Activated naive CD8-positive, alpha-beta T cell treated with anti-CD3 and anti-CD28 coated beads, Interleukin-2, amount 10 ng/mL, durations not matched to agents 7 days and 5 days (primary cell): ENCODE results near the gene FTH1. TPM values are rescaled to one million over a fixed set of nuclear protein-coding genes. Genes with fewer than 3 reads are reported as not detected.
A peak's percentile ranks its signal among the peaks of the same experiment; 100 is the strongest.
"Not testable (repeated sequence)": the region's sequence is repeated elsewhere in the genome, so short reads cannot be mapped to it uniquely, and the experiment has no call there.

ENCODE experiments used
- ATAC-seq: fragments of 150-1000 bp; cut with Tn5 transposase; one replicate; pipeline ENCODE4 v1.10.0; 2021; ENCODE audit warnings: low read depth, moderate library complexity
- POLR2A ChIA-PET: fragments of 350-600 bp; sonication (Branson Sonifier 250); formaldehyde crosslinking; loops from one replicate; lab custom pipeline; 2021; ENCODE audit warnings: antibody characterized with exemption; lab: Charles Lee
- DNase-seq: peaks from one replicate; pipeline ENCODE4 v3.0.0; 2021
- H3K27ac Mint-ChIP-seq: one replicate; pipeline ENCODE4 v1.8.0; 2022; ENCODE audit warnings: mild to moderate bottlenecking, mixed read lengths
- H3K27me3 Mint-ChIP-seq: one replicate; pipeline ENCODE4 v1.8.0; 2022; ENCODE audit warnings: mild to moderate bottlenecking, moderate library complexity, mixed read lengths
- H3K36me3 Mint-ChIP-seq: one replicate; pipeline ENCODE4 v1.8.0; 2021; ENCODE audit warnings: mild to moderate bottlenecking, mixed read lengths
- H3K4me1 Mint-ChIP-seq: one replicate; pipeline ENCODE4 v1.8.0; 2021; ENCODE audit warnings: mixed read lengths
- H3K4me3 Mint-ChIP-seq: one replicate; pipeline ENCODE4 v1.8.0; 2022; ENCODE audit warnings: mild to moderate bottlenecking, moderate library complexity, mixed read lengths
- H3K9me3 Mint-ChIP-seq: one replicate; pipeline ENCODE4 v1.8.0; 2021; ENCODE audit warnings: mixed read lengths
- total RNA-seq, 2 experiments: library from RNA; stranded (reverse); gene quantifications; one replicate each; pipeline ENCODE4 v1.2.3, GENCODE V29; 2021

The FTH1 gene
- total RNA-seq = 100 to 1,000 TPM; 793 to 808 TPM

- peaks cover 34% of the 10 kb centered on the region for H3K36me3 Mint-ChIP-seq
- DNase-seq = peak; percentile 96
- H3K9me3 Mint-ChIP-seq = no peaks in the 10 kb centered on the region
- H3K27ac Mint-ChIP-seq = peak within 1 kb of the TSS; percentile 94
- peak within 1 kb of the TSS; percentile 93 for H3K4me3 Mint-ChIP-seq
- peaks cover 47% of the 10 kb centered on the region for H3K4me1 Mint-ChIP-seq
- POLR2A ChIA-PET = interaction anchor here (0.5 to 3.3 kb wide), 17 partner anchors 10 to 783 kb away, joined by 3 to 28 read pairs (median 6); partner anchors contain the start of genes FADS2 and INCENP
- no peaks in the 10 kb centered on the region for H3K27me3 Mint-ChIP-seq
- ATAC-seq = peak; percentile 71
These were observed at the start of gene FTH1 for GRCh38 chr11:61967116-61967923. TSS of gene FTH1 (minus strand) at chr11:61967634. CDS start at chr11:61967425, 209 bp downstream.

- POLR2A ChIA-PET = no interaction called here
These were observed 48.2 kb upstream of the FTH1 start for GRCh38 chr11:62015615-62016014.

GRCh38 chr11:62013537-62014476 lies 46.4 kb upstream of the FTH1 start:
- Mint-ChIP-seq H3K27ac (no peak overlapping the region), H3K9me3 (no peaks in the 10 kb centered on the region), H3K4me3 (no peak overlapping the region), H3K4me1 (peaks cover 8% of the 10 kb centered on the region), H3K36me3 (no peaks in the 10 kb centered on the region), H3K27me3 (peaks cover 2% of the 10 kb centered on the region)
- DNase-seq (no peak), ATAC-seq (no peak)
- POLR2A ChIA-PET = no interaction called here

More at GRCh38 chr11:62015615-62016014, 48.2 kb upstream of the FTH1 start:
- Mint-ChIP-seq H3K4me3 (no peak overlapping the region), H3K9me3 (peaks cover 4% of the 10 kb centered on the region), H3K27me3 (peaks cover 2% of the 10 kb centered on the region), H3K36me3 (no peaks in the 10 kb centered on the region), H3K4me1 (peaks cover 12% of the 10 kb centered on the region), H3K27ac (no peak overlapping the region)
- DNase-seq = no peak
- no peak for ATAC-seq

DNA sequence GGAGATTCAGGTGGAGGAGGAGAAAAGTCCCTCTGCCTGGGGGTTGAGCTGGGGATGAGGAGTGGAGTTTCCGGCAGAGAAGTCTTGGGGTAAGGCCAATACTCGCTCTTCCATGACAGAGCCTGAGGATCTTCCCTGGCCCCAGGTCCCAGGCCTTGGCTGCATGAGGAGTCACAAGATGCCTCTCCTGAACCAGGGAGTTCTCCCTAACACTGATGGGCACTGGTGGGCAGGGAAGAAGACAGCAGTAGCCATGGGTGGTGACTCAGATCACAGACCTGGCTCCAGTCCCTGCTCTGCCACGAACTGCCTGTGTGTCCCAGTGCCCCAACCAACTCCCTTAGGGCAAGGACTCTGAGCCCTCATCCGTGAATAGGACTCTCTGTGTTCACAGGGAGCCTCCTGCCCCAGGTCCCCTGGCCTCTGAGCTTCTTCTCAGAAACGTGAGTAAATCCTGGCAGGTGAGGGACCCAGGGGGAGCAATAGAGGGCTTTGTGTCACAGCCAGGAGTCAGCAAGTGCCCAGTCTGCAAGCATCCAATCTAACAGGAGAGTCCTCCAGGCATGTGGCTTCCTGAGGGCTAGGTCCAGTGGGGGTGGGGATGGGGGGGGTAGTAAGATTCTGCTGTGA lies 45.5 kb upstream of the FTH1 start:
- peaks cover 2% of the 10 kb centered on the region for H3K27me3 Mint-ChIP-seq
- no peak for DNase-seq
- no peak overlapping the region for H3K4me3 Mint-ChIP-seq
- H3K4me1 Mint-ChIP-seq = peaks cover 8% of the 10 kb centered on the region
- POLR2A ChIA-PET = no interaction called here
- no peak for ATAC-seq
- no peaks in the 10 kb centered on the region for H3K9me3 Mint-ChIP-seq
- H3K36me3 Mint-ChIP-seq = no peaks in the 10 kb centered on the region
- no peak overlapping the region for H3K27ac Mint-ChIP-seq

DNA sequence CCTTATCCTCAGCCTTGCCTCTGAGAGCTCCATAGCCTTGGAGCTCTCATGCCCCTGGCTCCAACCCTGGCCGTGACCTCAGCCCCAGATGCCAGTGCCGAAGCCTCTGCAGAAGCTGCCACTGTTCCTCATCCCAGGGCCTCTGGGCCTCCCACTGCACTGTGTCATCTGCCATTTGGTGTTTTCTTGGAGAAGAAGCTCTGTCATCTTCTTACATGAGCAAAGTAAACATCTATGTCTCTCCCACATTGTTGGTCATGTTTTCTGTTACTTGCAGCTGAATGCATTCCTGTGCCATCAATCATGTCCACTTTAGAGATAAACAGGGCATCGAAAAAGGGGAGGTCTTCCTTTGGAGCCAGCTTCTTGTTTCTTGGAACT lies 45.0 kb upstream of the FTH1 start:
- Mint-ChIP-seq H3K4me1 (peaks cover 8% of the 10 kb centered on the region), H3K27me3 (peaks cover 4% of the 10 kb centered on the region), H3K4me3 (no peak overlapping the region), H3K36me3 (no peaks in the 10 kb centered on the region), H3K27ac (no peak overlapping the region), H3K9me3 (no peaks in the 10 kb centered on the region)
- no peak for DNase-seq
- POLR2A ChIA-PET = no interaction called here
- no peak for ATAC-seq

GRCh38 chr11:62011881-62012280 lies 44.4 kb upstream of the FTH1 start:
- DNase-seq = no peak
- H3K9me3 Mint-ChIP-seq = no peaks in the 10 kb centered on the region
- no peaks in the 10 kb centered on the region for H3K36me3 Mint-ChIP-seq
- H3K27ac Mint-ChIP-seq = no peak overlapping the region
- no peak overlapping the region for H3K4me3 Mint-ChIP-seq
- POLR2A ChIA-PET = no interaction called here
- no peak for ATAC-seq
- peaks cover 4% of the 10 kb centered on the region for H3K27me3 Mint-ChIP-seq
- H3K4me1 Mint-ChIP-seq = peaks cover 8% of the 10 kb centered on the region

DNA sequence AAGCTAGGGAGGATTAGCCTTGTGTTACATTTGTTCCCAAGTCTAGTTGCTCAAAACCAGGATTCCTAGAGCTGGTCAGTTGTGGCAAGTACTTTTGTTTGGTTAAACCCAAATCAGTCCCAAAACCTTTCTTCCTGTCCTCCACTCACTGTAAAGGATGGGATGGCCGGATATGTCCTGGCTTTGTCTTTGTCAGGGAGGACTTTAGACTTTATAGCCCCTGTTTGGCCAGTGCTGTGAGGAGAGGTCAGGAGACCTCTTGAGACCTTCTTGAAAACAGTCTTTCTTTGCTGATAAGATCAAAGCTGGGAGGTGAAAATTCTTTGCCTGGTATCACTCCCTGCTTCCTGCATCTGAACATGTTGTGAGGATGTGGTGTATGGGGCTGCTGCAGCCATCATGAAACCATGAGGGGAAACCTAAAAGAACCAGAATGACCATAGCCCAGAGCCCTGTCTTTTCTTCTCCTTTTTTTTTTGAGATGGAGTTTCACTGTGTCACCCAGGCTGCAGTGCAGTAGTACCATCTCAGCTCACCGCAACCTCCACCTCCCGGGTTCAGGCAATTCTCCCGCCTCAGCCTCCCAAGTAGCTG lies 43.6 kb upstream of the FTH1 start:
- H3K9me3 Mint-ChIP-seq = no peaks in the 10 kb centered on the region
- H3K4me3 Mint-ChIP-seq = no peak overlapping the region
- H3K27me3 Mint-ChIP-seq = peaks cover 4% of the 10 kb centered on the region
- no peak overlapping the region for H3K27ac Mint-ChIP-seq
- DNase-seq = no peak
- H3K36me3 Mint-ChIP-seq = no peaks in the 10 kb centered on the region
- ATAC-seq = no peak
- POLR2A ChIA-PET = interaction anchor here (0.6 to 0.7 kb wide), 2 partner anchors 11 to 73 kb away, joined by 3 read pairs; no protein-coding TSS in a partner anchor
- H3K4me1 Mint-ChIP-seq = peaks cover 8% of the 10 kb centered on the region

DNA sequence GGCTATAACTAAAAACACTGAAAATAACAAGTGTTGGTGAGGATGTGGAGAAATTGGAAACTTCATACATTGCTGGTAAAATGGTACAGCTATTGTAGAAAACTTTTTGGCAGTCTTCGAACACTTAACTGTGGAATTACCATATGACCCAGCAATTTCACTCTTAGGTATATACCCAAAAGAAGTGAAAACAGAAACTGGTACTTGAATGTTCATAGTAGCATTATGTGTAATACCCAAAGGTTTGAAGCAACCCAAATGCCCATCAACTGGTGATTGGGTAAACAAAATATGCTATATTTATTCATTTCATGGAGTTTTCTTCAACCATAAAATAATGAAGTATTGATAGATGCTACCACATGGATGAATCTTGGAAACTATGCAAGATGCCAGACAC lies 40.8 kb upstream of the FTH1 start:
- H3K27me3 Mint-ChIP-seq = peaks cover 4% of the 10 kb centered on the region
- no peaks in the 10 kb centered on the region for H3K36me3 Mint-ChIP-seq
- DNase-seq (no peak), ATAC-seq (no peak)
- no peak overlapping the region for H3K27ac Mint-ChIP-seq
- H3K4me3 Mint-ChIP-seq = no peak overlapping the region
- H3K9me3 Mint-ChIP-seq = no peaks in the 10 kb centered on the region
- POLR2A ChIA-PET = no interaction called here
- peaks cover 5% of the 10 kb centered on the region for H3K4me1 Mint-ChIP-seq

- DNase-seq (no peak), ATAC-seq (no peak)
- peaks cover 3% of the 10 kb centered on the region for H3K27me3 Mint-ChIP-seq
- POLR2A ChIA-PET = no interaction called here
- H3K4me1 Mint-ChIP-seq = no peaks in the 10 kb centered on the region
- H3K36me3 Mint-ChIP-seq = peaks cover 2% of the 10 kb centered on the region
- H3K27ac Mint-ChIP-seq = no peak overlapping the region
- peaks cover under 1% of the 10 kb centered on the region for H3K9me3 Mint-ChIP-seq
- no peak overlapping the region for H3K4me3 Mint-ChIP-seq
These were observed 37.0 kb upstream of the FTH1 start for GRCh38 chr11:62004473-62004872.

DNA sequence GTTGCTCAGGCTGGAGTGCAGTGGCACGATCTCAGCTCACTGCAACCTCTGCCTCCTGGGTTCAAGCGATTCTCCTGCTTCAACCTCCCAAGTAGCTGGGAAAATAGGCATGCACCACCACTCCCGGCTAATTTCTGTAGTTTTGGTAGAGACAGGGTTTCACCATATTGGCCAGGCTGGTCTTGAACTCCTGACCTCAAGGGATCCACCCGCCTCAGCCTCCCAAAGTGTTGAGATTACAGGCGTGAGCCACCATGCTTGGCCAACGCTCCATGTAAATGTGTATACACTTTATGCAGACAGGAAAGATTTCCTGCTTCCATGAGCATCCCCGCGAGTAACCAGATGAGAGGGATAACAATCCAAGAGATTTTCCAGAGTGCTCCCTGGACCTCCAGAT lies 34.8 kb upstream of the FTH1 start:
- POLR2A ChIA-PET, H3K4me1 Mint-ChIP-seq, H3K27me3 Mint-ChIP-seq, H3K27ac Mint-ChIP-seq, DNase-seq, ATAC-seq, H3K4me3 Mint-ChIP-seq: not testable (repeated sequence)
- H3K9me3 Mint-ChIP-seq = peaks cover 11% of the 10 kb centered on the region
- peaks cover 11% of the 10 kb centered on the region for H3K36me3 Mint-ChIP-seq

GRCh38 chr11:62001450-62002191 lies 34.2 kb upstream of the FTH1 start:
- H3K4me3 Mint-ChIP-seq = no peak overlapping the region
- peaks cover 11% of the 10 kb centered on the region for H3K9me3 Mint-ChIP-seq
- no peaks in the 10 kb centered on the region for H3K27me3 Mint-ChIP-seq
- peaks cover 11% of the 10 kb centered on the region for H3K36me3 Mint-ChIP-seq
- POLR2A ChIA-PET = no interaction called here
- DNase-seq = no peak
- no peaks in the 10 kb centered on the region for H3K4me1 Mint-ChIP-seq
- ATAC-seq = no peak
- H3K27ac Mint-ChIP-seq = no peak overlapping the region
